Measurements from ENCODE around the gene DNAH5.

GRCh38 chr5:13749766-13750165 is 194.7 kb downstream of the DNAH5 start:
- TF ChIP-seq POLR2A (IDR thresholded peaks at IDR 0.05; ENCODE audit: low read length) = no peak
- no peak for TF ChIP-seq GATA1 (IDR thresholded peaks at IDR 0.05; ENCODE audit: low read depth, low read length)

All from erythroblast (primary cell).